Smooth muscle cell of the brain vasculature (primary cell): ENCODE results near the gene PRDM15.

Source experiments
- DNase-seq: peaks from one replicate; pipeline ENCODE4 v3.0.0-alpha.2; 2012; ENCODE audit warnings: low read depth, low spot score

The PRDM15 gene

GRCh38 chr21:41865002-41865777, 14.0 kb downstream of the PRDM15 start:
- DNase-seq = no peak

DNA sequence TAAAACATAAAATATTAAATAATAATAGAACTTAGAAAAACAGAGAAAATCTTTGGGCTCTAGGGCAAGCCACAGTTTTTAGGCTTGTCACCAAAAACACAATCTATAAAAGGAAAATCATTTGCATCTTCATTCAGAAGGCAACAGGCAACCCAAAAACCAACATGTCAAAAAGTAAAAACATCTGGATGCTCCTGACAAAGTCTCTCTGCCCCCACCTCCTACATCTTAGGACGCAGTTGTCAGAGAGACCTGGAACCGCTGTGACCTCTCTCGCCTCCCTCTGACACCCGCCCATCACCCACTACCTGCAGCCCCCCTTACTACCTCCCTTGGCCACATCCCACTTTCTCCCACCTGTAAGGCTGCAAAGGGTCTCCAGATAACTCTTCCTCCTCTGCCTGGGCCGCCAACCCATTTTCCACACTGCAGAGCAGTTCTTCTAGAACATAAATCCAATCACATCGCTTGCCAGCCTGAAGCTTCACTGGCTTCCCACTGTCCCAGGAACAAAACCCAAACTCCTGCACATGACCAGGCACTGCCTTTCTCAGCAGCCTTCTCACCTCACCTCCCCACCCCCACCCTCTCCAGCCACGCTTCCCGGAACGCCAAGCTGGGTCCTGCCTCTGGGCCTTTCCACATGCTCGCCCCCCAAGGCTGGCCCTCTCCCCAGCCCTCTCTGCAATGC, 14.7 kb downstream of the PRDM15 start:
- no peak for DNase-seq

GRCh38 chr21:41863439-41863740, 15.8 kb downstream of the PRDM15 start:
- no peak for DNase-seq

DNA sequence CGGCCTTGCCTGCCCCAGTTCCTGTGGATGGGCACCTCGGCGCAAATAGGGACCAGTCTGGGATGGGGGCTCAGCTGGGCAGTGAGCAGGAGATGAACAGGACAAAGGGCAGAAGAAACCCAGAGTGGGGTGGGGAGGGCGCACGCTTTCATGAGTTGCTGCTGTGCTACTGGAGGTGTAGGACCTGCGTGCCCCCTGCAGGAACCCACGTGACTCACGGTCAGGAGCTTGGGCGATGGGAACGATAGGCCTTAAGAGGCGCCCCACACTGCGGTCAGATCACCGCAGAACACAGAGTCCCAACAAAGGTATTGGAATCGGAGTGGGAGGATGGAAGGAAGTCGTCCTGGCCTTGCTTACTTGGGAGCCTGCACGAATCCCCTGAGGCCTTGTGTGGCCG, 17.2 kb downstream of the PRDM15 start:
- no peak for DNase-seq

GRCh38 chr21:41861255-41861654, 17.9 kb downstream of the PRDM15 start:
- DNase-seq = no peak

DNA sequence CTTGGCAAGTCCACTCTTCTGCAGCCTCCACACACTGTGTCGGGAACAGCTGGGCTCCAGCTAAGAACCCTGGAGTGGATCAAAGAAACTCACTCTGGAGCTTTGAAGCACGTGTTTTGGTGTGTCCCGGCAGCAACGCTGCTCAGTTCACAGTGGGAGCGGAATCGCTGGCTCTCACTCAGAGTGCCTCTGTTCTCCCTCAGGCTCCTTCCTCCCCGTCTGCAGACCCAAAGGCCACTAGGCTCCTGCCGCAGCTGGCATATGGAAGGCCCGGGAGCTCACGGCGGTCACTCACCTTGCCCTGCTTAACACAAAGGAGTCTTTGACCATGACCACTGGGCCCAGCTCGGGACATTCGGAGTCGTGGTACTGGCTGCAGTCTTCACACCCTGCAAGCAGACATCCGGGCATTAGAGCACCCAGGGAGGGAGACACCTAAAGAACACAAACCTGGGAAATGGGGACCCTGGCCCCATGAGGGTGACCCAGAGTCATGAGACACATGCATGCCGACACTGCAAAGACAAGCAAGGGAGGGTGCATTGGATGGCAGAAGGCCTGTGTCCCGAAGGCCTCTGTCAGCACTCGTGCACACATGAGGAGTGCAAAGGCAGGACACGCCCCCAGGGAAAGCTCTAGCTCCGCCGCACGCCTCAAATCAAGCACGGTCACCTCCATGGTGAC, 19.7 kb downstream of the PRDM15 start:
- DNase-seq = no peak

GRCh38 chr21:41858466-41859296, 20.5 kb downstream of the PRDM15 start:
- no peak for DNase-seq

GRCh38 chr21:41857771-41858300, 21.3 kb downstream of the PRDM15 start:
- DNase-seq = no peak

- no peak for DNase-seq
Observed at GRCh38 chr21:41856572-41856971, 22.6 kb downstream of the PRDM15 start.

- no peak for DNase-seq
Observed at GRCh38 chr21:41854426-41854995, 24.6 kb downstream of the PRDM15 start.

GRCh38 chr21:41852929-41853320, 26.2 kb downstream of the PRDM15 start:
- DNase-seq = no peak

DNA sequence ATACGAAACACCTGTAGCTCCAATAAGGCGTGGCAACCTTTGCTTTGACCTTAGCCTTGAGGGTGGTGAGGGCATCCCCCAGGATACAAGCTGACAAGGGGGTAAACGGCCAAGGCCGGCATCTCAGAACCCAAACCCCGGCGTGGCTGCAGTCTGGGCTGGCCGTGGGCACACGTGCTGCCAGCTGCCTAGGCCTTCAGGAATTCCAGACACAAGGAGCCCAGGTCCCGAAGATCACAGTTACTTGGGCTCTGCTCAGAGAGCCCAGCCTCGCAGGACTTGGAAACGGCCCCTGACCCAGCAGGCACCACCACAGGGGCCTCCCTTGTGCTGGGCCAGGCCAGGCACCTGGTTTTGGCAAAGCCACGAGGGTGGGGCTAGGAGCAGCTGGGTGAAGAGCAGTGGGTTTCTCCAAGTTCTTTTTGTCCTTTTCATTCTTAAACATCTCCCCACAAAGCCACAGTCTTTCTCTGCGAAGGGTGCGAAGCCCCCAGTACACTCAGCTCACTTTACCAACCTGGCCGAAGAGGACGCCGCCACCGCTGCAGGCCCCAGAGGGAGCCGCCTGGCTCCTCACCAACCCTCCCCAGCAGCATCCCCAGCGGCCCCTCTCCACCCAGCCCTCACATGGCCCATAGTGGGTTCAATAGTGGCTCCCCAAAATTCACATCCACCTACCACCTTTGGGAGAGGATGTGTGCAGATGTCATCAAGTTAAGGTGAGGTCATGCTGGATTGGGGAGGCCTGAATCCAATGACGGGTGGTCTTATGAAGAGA, 26.8 kb downstream of the PRDM15 start:
- DNase-seq = no peak

GRCh38 chr21:41851090-41851790, 27.9 kb downstream of the PRDM15 start:
- DNase-seq = no peak

GRCh38 chr21:41850085-41850484, 29.1 kb downstream of the PRDM15 start:
- no peak for DNase-seq

DNA sequence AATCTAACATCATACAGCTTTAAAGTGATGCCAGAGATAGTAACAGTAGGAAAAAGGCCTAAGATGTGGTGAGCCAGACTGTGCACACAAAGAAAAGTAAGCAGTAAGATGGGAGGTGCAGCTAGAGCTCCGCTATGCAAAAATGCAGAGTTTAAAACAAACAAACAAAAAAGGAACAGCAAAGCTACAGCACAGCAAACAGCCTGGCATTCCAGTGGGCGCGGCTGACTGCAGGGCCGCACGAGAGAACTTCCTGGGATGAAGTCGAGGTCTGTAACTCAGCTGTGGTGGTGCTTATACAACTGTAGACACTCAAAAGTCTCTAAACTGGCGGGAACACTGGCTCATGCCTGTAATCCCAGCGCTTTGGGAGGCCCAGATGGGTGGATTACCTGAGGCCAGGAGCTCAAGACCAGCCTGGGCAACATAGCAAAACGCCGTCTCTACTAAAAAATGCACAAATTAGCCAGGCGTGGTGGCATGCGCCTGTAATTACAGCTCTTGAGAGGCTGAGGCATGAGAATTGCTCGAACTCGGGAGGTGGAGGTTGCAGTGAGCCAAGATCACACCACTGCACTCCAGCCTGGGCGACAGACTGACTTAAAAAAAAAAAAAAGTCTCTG, 30.1 kb downstream of the PRDM15 start:
- DNase-seq = no peak

DNA sequence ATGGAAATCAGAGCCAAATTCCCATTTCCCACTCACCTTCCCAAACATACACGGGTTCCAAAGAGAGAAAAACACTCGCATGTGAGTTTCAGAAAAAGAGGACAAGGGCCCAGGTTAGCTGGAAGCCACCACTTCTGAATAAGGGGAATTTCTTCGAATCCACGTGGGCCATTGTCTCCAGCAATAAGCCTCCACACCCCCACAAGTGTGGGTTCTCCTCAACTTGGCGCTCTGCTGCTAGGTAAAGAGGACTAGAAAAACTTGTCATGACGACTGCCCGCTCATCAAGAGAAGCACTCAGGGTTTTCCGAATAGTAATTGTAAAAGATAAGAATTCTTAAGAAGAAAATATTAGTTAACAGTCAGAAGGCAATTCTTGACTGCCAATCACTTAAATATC, 30.6 kb downstream of the PRDM15 start:
- DNase-seq = no peak

DNA sequence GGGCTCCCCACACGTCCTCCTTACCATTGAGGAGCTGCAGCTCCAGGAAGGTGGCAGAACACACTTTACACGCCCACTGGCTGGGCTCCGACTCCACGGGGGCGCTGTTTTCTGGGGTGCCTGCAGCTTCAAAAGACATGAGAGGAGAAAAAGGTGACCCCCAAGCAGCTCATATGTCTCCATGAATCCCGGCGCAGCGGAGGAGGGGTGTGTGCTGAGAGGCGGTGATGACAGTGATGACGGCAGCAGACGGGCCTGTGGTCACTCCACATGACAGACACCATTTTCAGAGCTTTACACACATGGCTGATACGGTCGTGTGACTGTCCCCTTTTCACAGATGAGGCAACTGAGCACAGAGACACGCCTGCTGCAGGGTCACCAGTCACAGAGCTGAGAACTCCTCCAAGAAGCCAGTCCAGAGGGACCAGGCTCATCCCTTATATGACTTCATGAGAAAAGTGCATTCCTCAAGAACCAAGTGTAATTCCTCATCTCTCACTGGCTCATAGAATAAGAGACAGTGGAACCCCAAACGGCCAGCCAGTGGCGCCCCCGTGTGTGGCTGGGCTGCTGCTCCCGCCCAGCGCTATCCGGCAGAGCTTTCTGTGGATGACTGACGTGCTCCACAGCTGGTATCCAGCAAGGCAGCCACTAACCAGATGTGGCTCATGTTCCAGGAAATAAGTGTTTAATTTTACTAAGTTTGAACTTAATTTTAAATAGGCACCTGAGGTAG, 31.9 kb downstream of the PRDM15 start:
- peak; percentile 2 for DNase-seq

DNA sequence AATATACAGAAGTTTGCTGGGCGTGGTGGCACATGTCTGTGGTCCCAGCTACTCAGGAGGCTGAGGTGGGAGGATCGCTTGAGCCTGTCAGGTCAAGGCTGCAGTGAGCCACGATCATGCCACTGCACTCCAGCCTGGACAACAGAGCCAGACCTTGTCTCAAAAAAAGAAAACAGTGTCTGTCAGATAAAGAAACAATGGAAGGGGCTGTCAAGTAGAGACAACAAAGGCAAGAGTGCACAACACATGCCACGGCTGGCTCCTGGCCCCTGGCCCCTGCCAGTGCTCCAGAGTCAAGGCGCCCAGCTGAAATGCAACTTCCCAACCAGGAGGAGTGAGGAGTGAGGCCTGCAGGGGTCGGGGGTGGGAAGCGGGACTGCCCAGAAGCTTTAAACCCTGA, 32.6 kb downstream of the PRDM15 start:
- DNase-seq = no peak

GRCh38 chr21:41846033-41846317, 33.2 kb downstream of the PRDM15 start:
- no peak for DNase-seq
